ENCODE data around the gene CUL5.
"Not testable (repeated sequence)": the region's sequence is repeated elsewhere in the genome, so short reads cannot be mapped to it uniquely, and the experiment has no call there.

CUL5 gene

GRCh38 chr11:108027057-108027456 is 18.4 kb downstream of the CUL5 start:
- no peak for TF ChIP-seq TAF1 (IDR thresholded peaks at IDR 0.05; ENCODE audit: borderline replicate concordance, low read depth, low read length)
- FAIRE-seq (no peak), DNase-seq (ENCODE audit: insufficient read length) (no peak)

GRCh38 chr11:108028822-108029441 is 20.2 kb downstream of the CUL5 start:
- not testable (repeated sequence) for DNase-seq (ENCODE audit: insufficient read length); FAIRE-seq

GRCh38 chr11:108031604-108032003 is 22.9 kb downstream of the CUL5 start:
- not testable (repeated sequence) for DNase-seq (ENCODE audit: insufficient read length); FAIRE-seq

- no peak for DNase-seq (ENCODE audit: insufficient read length)
- no peak for TF ChIP-seq POLR2AphosphoS5 (IDR thresholded peaks at IDR 0.05; ENCODE audit: low read depth, low read length)
- TF ChIP-seq POLR2A (IDR thresholded peaks at IDR 0.05; ENCODE audit: low read depth, low read length), result no peak
- no peak for TF ChIP-seq TAF1 (IDR thresholded peaks at IDR 0.05; ENCODE audit: borderline replicate concordance, low read depth, low read length)
- FAIRE-seq, result peak; percentile 46
Measured at GRCh38 chr11:108032800-108033199, 24.1 kb downstream of the CUL5 start.

GRCh38 chr11:108034034-108034433 is 25.3 kb downstream of the CUL5 start:
- TF ChIP-seq TAF1 (IDR thresholded peaks at IDR 0.05; ENCODE audit: borderline replicate concordance, low read depth, low read length) (no peak), POLR2AphosphoS5 (IDR thresholded peaks at IDR 0.05; ENCODE audit: low read depth, low read length) (no peak), POLR2A (IDR thresholded peaks at IDR 0.05; ENCODE audit: low read depth, low read length) (no peak)
- FAIRE-seq (no peak), DNase-seq (ENCODE audit: insufficient read length) (no peak)

GRCh38 chr11:108034952-108035351 is 26.3 kb downstream of the CUL5 start:
- TF ChIP-seq POLR2A (IDR thresholded peaks at IDR 0.05; ENCODE audit: low read depth, low read length) (no peak), TAF1 (IDR thresholded peaks at IDR 0.05; ENCODE audit: borderline replicate concordance, low read depth, low read length) (no peak), POLR2AphosphoS5 (IDR thresholded peaks at IDR 0.05; ENCODE audit: low read depth, low read length) (no peak)
- DNase-seq (ENCODE audit: insufficient read length) (no peak), FAIRE-seq (no peak)

GRCh38 chr11:108035690-108036089 is 27.0 kb downstream of the CUL5 start:
- no peak for FAIRE-seq

GRCh38 chr11:108037211-108037610 is 28.5 kb downstream of the CUL5 start:
- no peak for DNase-seq (ENCODE audit: insufficient read length)
- peak; percentile 30 for FAIRE-seq
- TF ChIP-seq POLR2A (IDR thresholded peaks at IDR 0.05; ENCODE audit: low read depth, low read length) (no peak), TAF1 (IDR thresholded peaks at IDR 0.05; ENCODE audit: borderline replicate concordance, low read depth, low read length) (no peak), POLR2AphosphoS5 (IDR thresholded peaks at IDR 0.05; ENCODE audit: low read depth, low read length) (no peak)

More at GRCh38 chr11:108035690-108036089, 27.0 kb downstream of the CUL5 start:
- DNase-seq (ENCODE audit: insufficient read length), result no peak
- TF ChIP-seq POLR2A (IDR thresholded peaks at IDR 0.05; ENCODE audit: low read depth, low read length), result no peak
- TF ChIP-seq TAF1 (IDR thresholded peaks at IDR 0.05; ENCODE audit: borderline replicate concordance, low read depth, low read length), result no peak
- TF ChIP-seq POLR2AphosphoS5 (IDR thresholded peaks at IDR 0.05; ENCODE audit: low read depth, low read length), result no peak

GRCh38 chr11:108037636-108038035 is 28.9 kb downstream of the CUL5 start:
- FAIRE-seq, result peak; percentile 24
- DNase-seq (ENCODE audit: insufficient read length), result no peak
- TF ChIP-seq TAF1 (IDR thresholded peaks at IDR 0.05; ENCODE audit: borderline replicate concordance, low read depth, low read length) (no peak), POLR2A (IDR thresholded peaks at IDR 0.05; ENCODE audit: low read depth, low read length) (no peak), POLR2AphosphoS5 (IDR thresholded peaks at IDR 0.05; ENCODE audit: low read depth, low read length) (no peak)

GRCh38 chr11:108048269-108048668 is 39.6 kb downstream of the CUL5 start:
- no peak for TF ChIP-seq POLR2A (IDR thresholded peaks at IDR 0.05; ENCODE audit: low read depth, low read length)
- FAIRE-seq, result no peak
- no peak for DNase-seq (ENCODE audit: insufficient read length)

GRCh38 chr11:108062336-108062735 is 53.6 kb downstream of the CUL5 start:
- TF ChIP-seq POLR2A (IDR thresholded peaks at IDR 0.05; ENCODE audit: low read depth, low read length) (no peak), POLR2AphosphoS5 (IDR thresholded peaks at IDR 0.05; ENCODE audit: low read depth, low read length) (no peak), TAF1 (IDR thresholded peaks at IDR 0.05; ENCODE audit: borderline replicate concordance, low read depth, low read length) (no peak)
- no peak for FAIRE-seq
- DNase-seq (ENCODE audit: insufficient read length), result no peak

- FAIRE-seq, result no peak
- TF ChIP-seq POLR2A (IDR thresholded peaks at IDR 0.05; ENCODE audit: low read depth, low read length) (no peak), POLR2AphosphoS5 (IDR thresholded peaks at IDR 0.05; ENCODE audit: low read depth, low read length) (no peak), TAF1 (IDR thresholded peaks at IDR 0.05; ENCODE audit: borderline replicate concordance, low read depth, low read length) (no peak)
- DNase-seq (ENCODE audit: insufficient read length), result no peak
Measured at GRCh38 chr11:108063410-108063809, 54.7 kb downstream of the CUL5 start.

- FAIRE-seq (peak; percentile 84), DNase-seq (ENCODE audit: insufficient read length) (no peak)
- TF ChIP-seq TAF1 (IDR thresholded peaks at IDR 0.05; ENCODE audit: borderline replicate concordance, low read depth, low read length), result no peak
- TF ChIP-seq POLR2AphosphoS5 (IDR thresholded peaks at IDR 0.05; ENCODE audit: low read depth, low read length), result no peak
Measured at GRCh38 chr11:108069947-108070346, 61.2 kb downstream of the CUL5 start.
